Progenitor cell of endocrine pancreas (in vitro differentiated cells): Measurements from ENCODE around the gene RHOB. TPM values are rescaled to one million over a fixed set of nuclear protein-coding genes. Genes with fewer than 3 reads are reported as not detected.
"Not testable (repeated sequence)": the region's sequence is repeated elsewhere in the genome, so short reads cannot be mapped to it uniquely, and the experiment has no call there.

Experiments
- DNase-seq: peaks from one replicate; pipeline ENCODE4 v3.0.0; 2021; ENCODE audit warnings: low spot score; ENCODE audit not compliant: unreplicated experiment
- H3K27ac Mint-ChIP-seq: 2 replicates; pipeline ENCODE4 v1.8.0; 2021; ENCODE audit warnings: mild to moderate bottlenecking, moderate library complexity, mixed read lengths
- H3K27me3 Mint-ChIP-seq: 2 replicates; pipeline ENCODE4 v1.8.0; 2021; ENCODE audit warnings: mixed read lengths
- H3K36me3 Mint-ChIP-seq: 2 replicates; pipeline ENCODE4 v1.8.0; 2022; ENCODE audit warnings: mixed read lengths; ENCODE audit not compliant: insufficient read depth
- H3K4me1 Mint-ChIP-seq: 2 replicates; pipeline ENCODE4 v1.8.0; 2021; ENCODE audit warnings: low read depth, mixed read lengths
- H3K4me3 Mint-ChIP-seq: 2 replicates; pipeline ENCODE4 v1.8.0; 2021; ENCODE audit warnings: low read depth, mild to moderate bottlenecking, moderate library complexity, mixed read lengths
- H3K9me3 Mint-ChIP-seq: 2 replicates; pipeline ENCODE4 v1.8.0; 2021; ENCODE audit warnings: low read depth, mixed read lengths
- total RNA-seq: library from RNA; stranded (reverse); gene quantifications from 2 replicates; pipeline ENCODE4 v1.2.1, GENCODE V29; 2021
- TF ChIP-seq, protein P1 (sequence below): fragments of 200-600 bp; sonication (generic); IDR thresholded peaks from one replicate; pipeline ENCODE4 v1.5.0; 2021; ENCODE audit warnings: antibody characterized with exemption, mild to moderate bottlenecking; ENCODE audit not compliant: unreplicated experiment

Gene RHOB
- total RNA-seq, 1 donor from 2014 or later = 148 TPM

DNA sequence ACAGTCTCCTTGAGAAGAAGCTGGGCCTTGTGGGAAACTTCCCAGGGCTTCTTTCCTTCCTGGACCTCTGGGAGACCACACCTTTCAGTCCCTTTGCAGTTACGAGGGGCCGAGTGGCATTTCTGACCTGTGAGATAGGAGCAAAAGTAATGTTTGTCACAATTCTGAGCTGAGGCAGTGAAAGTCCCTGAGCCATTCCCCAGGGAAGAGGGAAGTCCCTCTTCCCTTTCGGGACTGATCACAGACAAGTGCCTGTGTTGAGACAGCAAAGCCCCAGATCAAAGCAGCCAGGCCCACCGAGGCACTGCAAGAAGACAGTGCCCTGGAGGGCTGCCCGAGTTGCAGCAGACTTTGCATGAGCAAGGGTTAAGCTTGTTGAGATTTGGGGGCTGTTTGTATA lies 41.9 kb downstream of the RHOB start:
- H3K27ac Mint-ChIP-seq = peak overlapping the region; percentile 33
- no peak overlapping the region for H3K4me3 Mint-ChIP-seq
- H3K36me3 Mint-ChIP-seq = no peaks in the 10 kb centered on the region
- TF ChIP-seq, protein P1, sequence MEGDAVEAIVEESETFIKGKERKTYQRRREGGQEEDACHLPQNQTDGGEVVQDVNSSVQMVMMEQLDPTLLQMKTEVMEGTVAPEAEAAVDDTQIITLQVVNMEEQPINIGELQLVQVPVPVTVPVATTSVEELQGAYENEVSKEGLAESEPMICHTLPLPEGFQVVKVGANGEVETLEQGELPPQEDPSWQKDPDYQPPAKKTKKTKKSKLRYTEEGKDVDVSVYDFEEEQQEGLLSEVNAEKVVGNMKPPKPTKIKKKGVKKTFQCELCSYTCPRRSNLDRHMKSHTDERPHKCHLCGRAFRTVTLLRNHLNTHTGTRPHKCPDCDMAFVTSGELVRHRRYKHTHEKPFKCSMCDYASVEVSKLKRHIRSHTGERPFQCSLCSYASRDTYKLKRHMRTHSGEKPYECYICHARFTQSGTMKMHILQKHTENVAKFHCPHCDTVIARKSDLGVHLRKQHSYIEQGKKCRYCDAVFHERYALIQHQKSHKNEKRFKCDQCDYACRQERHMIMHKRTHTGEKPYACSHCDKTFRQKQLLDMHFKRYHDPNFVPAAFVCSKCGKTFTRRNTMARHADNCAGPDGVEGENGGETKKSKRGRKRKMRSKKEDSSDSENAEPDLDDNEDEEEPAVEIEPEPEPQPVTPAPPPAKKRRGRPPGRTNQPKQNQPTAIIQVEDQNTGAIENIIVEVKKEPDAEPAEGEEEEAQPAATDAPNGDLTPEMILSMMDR = no peak
- no peaks in the 10 kb centered on the region for H3K4me1 Mint-ChIP-seq
- peaks cover 40% of the 10 kb centered on the region for H3K27me3 Mint-ChIP-seq
- no peak for DNase-seq
- H3K9me3 Mint-ChIP-seq = no peaks in the 10 kb centered on the region

DNA sequence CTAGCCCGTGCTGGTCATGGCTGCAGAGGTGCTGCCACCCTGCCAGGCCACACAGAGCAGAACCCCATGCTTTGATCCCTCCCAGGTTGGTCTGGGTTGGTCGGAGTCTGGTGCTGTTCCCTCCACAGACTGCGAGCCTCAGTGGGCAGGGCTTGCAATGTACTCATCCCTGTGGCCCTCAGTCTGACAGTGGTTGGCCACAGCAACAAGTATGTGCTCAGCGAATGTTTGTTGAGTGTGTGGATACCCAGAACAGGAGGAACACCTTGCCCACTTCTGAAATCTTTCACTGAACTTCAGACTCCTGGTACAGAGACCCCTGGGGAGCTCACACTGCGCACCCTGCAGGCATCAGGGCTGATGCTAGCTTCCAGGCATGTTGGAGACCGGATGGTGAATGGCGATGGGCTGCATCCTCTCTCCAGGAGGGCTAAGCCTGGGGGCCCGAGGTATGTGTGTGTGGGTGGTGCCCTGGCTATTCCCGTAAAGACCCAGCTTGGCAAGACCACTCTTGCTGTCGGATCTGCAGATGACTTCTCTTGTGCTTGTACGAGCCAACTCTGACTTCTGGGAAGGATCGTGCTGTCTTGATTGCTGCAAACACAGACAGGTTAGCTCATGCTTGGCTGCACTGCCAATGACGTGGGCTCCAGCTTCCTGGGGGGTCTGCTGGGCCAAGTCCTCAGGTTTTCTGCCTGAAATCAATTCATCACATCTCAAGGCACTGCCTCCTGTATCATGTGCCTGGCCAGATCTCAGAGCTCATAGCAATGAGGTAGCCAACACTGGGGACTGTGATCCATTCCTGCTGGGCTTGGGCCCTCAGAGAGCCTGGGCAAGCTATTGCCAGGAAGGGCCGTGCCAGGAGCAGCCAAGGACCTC lies 43.7 kb downstream of the RHOB start:
- no peak for DNase-seq
- no peaks in the 10 kb centered on the region for H3K4me1 Mint-ChIP-seq
- peaks cover 22% of the 10 kb centered on the region for H3K27me3 Mint-ChIP-seq
- no peak overlapping the region for H3K4me3 Mint-ChIP-seq
- H3K9me3 Mint-ChIP-seq = no peaks in the 10 kb centered on the region
- no peak overlapping the region for H3K27ac Mint-ChIP-seq
- TF ChIP-seq, protein P1 = no peak
- H3K36me3 Mint-ChIP-seq = no peaks in the 10 kb centered on the region

DNA sequence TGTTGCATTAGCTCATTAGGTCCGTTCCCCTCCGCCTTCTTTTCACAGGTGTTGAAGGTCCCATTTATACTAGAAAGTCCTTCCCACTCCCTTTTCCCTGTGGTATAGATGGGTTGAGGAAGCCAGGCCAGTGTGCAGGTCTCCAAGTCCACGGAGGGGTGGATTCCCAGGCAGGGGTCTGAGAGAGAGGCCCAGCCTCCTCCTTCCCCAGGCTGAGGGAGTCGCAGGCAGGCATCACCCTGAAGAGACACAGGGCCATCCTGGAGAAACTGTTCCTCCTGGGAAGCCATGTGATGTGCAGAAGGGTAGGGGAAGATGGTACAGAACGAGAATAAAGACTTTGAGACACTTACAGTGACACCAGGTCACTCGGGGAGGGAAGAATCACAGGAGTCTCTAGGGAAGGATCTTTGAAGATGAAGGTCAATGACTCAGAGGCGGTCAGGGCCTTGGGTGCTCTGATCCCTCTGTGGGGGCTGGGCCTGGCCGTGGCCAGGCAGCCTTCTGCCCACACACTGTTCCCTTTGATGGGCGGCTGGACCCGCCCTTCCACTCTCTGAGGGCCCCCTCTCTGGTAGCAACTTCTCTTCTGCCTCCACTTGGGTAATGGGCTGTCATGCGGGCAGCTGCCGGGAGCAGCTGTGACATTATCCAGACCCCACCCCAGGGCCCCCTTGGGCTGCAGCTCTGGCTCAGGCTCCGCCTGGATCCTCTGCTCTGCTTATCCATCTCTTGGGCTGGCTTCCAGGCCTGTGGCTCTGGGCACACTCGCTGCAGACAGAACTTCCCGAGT lies 45.1 kb downstream of the RHOB start:
- no peaks in the 10 kb centered on the region for H3K9me3 Mint-ChIP-seq
- peak overlapping the region; percentile 59 for H3K27ac Mint-ChIP-seq
- TF ChIP-seq, protein P1 = no peak
- H3K36me3 Mint-ChIP-seq = no peaks in the 10 kb centered on the region
- no peaks in the 10 kb centered on the region for H3K4me1 Mint-ChIP-seq
- no peak for DNase-seq
- H3K27me3 Mint-ChIP-seq = peaks cover 18% of the 10 kb centered on the region
- H3K4me3 Mint-ChIP-seq = no peak overlapping the region

DNA sequence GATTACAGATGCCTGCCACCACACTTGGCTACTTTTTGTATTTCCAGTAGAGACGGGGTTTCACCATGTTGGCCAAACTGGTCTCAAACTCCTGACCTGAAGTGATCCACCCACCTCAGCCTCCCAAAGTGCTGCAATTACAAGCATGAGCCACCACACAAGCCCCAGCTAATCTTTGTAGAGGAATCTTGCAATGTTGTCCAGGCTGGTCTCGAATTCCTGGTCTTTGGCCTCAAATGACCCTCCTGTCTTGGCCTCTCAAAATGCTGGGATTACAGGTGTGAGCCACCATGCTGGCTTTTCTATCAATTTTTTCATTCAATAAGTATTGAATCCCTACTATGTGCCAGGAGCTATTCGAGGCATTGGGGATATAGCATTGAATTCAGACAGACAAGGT lies 46.2 kb downstream of the RHOB start:
- not testable (repeated sequence) for H3K4me1 Mint-ChIP-seq, H3K36me3 Mint-ChIP-seq, H3K4me3 Mint-ChIP-seq, DNase-seq, H3K9me3 Mint-ChIP-seq, H3K27ac Mint-ChIP-seq
- H3K27me3 Mint-ChIP-seq = peaks cover 13% of the 10 kb centered on the region

DNA sequence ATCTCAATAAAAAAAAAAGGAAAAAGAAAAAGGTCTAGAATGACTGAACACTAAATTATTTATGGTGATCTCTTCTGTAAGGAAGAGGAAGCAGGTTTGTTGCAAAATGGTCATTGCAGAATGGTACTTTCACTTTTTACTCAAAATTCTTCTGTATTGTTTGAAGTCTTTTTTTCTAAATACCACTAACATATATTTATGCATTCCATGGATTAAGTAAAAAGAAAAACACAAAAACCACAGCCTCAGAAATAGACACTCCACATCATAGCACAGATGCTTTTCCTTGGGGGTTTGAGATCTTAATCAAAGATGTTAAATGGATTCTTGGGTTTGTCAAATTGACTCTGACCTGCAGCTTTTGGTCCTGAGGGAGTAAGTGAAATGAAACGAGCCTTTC lies 47.4 kb downstream of the RHOB start:
- peaks cover 10% of the 10 kb centered on the region for H3K27me3 Mint-ChIP-seq
- no peak overlapping the region for H3K4me3 Mint-ChIP-seq
- H3K36me3 Mint-ChIP-seq = no peaks in the 10 kb centered on the region
- no peaks in the 10 kb centered on the region for H3K9me3 Mint-ChIP-seq
- no peaks in the 10 kb centered on the region for H3K4me1 Mint-ChIP-seq
- TF ChIP-seq, protein P1 = no peak
- DNase-seq = no peak
- no peak overlapping the region for H3K27ac Mint-ChIP-seq
